Measurements from ENCODE around the gene UST. TPM values are rescaled to one million over a fixed set of nuclear protein-coding genes. Genes with fewer than 3 reads are reported as not detected.
A peak's percentile ranks its signal among the peaks of the same experiment; 100 is the strongest.
"Not testable (repeated sequence)": the region's sequence is repeated elsewhere in the genome, so short reads cannot be mapped to it uniquely, and the experiment has no call there.

The UST gene
- total and polyA plus RNA-seq, 2 experiments from 2014 or later, result 2.9 to 4.0 TPM

DNA sequence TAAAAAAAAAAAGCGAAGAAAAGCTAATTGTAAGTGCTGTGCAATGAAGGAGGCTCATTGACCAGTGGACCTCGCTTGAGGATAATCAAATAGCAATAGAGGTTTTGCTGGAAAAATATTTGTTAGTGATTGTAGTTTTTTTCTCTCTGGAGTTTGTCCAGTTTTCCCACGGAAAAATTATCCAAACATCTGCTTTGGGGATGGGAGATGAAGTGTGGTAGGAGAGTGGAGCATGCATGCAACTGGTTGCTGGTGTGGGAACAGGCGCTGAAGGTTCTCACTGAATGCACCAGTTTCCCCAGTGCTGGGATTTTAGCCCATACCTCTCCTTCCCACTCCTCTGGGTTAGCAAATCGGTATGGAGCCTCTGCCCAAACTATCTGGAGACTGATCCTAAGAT, 288.9 kb downstream of the UST start:
- Histone ChIP-seq H3K4me1 (ENCODE audit: low read depth) (peaks cover 4% of the 10 kb centered on the region), H3K4me3 (no peak overlapping the region), H3K27ac (no peak overlapping the region), H3K27me3 (no peaks in the 10 kb centered on the region), H3K9me3 (ENCODE audit: low read depth) (no peaks in the 10 kb centered on the region), H3K36me3 (no peaks in the 10 kb centered on the region)
- TF ChIP-seq, protein P1, sequence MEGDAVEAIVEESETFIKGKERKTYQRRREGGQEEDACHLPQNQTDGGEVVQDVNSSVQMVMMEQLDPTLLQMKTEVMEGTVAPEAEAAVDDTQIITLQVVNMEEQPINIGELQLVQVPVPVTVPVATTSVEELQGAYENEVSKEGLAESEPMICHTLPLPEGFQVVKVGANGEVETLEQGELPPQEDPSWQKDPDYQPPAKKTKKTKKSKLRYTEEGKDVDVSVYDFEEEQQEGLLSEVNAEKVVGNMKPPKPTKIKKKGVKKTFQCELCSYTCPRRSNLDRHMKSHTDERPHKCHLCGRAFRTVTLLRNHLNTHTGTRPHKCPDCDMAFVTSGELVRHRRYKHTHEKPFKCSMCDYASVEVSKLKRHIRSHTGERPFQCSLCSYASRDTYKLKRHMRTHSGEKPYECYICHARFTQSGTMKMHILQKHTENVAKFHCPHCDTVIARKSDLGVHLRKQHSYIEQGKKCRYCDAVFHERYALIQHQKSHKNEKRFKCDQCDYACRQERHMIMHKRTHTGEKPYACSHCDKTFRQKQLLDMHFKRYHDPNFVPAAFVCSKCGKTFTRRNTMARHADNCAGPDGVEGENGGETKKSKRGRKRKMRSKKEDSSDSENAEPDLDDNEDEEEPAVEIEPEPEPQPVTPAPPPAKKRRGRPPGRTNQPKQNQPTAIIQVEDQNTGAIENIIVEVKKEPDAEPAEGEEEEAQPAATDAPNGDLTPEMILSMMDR (IDR thresholded peaks at IDR 0.05; ENCODE audit: low read depth, low read length), result no peak
- DNase-seq (ENCODE audit: low read depth in 1 of 2, low spot score in 1 of 2), result no peak

DNA sequence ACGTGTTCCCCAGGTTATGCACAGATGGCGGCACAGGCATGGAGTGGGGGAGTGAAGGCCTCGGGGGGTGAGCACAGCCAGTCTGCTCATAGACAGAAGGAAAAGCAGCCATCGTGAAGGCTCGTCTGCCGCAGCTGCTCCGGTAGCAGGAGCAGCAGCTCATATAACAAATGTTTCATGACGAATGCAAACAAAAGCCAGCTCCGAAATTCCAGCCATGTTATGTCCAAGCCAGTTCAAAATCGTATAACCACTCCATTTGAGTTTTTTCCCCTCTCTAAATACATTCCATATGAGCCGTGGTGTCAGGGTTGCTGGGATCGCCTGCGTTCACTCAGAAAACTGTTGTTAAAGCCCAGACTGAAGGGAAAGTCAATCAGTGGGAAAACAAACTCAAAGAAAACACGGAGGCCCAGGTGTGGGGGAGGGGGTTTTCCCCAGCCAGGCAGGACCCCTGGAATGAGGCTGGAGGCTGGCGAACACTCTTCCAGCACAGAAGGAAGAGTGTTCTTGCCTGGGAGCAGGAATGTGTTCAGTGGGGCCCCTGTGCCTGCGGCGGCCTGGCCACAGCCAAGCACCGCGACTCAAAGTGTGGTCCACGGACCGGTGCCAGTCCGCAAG, 290.3 kb downstream of the UST start:
- DNase-seq (ENCODE audit: low read depth in 1 of 2, low spot score in 1 of 2), result peak in 1 of 2 donors; percentile 41
- TF ChIP-seq, protein P1 (IDR thresholded peaks at IDR 0.05; ENCODE audit: low read depth, low read length), result no peak

DNA sequence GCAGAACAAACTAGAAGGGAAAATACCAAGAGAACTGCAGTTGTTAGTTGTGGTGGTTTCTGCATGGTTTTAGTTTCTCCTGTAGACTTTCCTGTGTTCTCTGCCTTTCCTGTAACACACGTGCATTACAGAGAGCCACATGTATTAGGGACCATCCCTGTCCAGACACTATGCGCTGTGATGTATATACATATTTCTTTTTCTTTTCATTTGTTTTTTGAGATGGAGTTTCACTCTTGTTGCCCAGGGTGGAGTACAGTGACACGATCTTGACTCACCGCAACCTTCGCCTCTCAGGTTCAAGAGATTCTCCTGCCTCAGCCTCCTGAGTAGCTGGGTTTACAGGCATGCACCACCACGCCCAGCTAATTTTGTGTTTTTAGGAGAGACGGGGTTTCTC, 292.2 kb downstream of the UST start:
- not testable (repeated sequence) for H3K4me3 ChIP-seq; H3K27me3 ChIP-seq; H3K4me1 ChIP-seq (ENCODE audit: low read depth); H3K27ac ChIP-seq; DNase-seq (ENCODE audit: low read depth in 1 of 2, low spot score in 1 of 2); H3K9me3 ChIP-seq (ENCODE audit: low read depth); H3K36me3 ChIP-seq

More for the DNA sequence above, 290.3 kb downstream of the UST start:
- Histone ChIP-seq H3K9me3 (ENCODE audit: low read depth) (no peaks in the 10 kb centered on the region), H3K27ac (no peak overlapping the region), H3K36me3 (no peaks in the 10 kb centered on the region), H3K4me1 (ENCODE audit: low read depth) (peaks cover 4% of the 10 kb centered on the region), H3K27me3 (no peaks in the 10 kb centered on the region), H3K4me3 (no peak overlapping the region)

DNA sequence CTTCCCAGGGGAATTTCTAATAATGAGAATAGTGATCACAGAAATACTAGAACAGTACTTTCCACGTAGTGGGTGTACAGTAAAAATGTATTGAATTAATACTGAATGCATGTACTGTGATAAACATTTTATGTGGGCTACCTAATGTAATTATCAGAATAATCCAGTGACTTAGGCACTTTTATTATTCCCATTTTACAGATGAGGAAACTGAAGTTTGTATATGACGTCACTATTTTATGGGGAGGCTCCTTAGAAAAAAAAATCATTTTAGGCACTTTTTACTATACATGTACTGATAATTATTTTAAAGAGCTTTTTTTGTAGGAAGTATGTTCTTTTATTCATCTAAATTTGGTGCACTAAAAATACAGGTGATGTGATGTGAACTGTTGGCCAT, 295.1 kb downstream of the UST start:
- TF ChIP-seq, protein P1 (IDR thresholded peaks at IDR 0.05; ENCODE audit: low read depth, low read length), result no peak
- Histone ChIP-seq H3K27me3 (no peaks in the 10 kb centered on the region), H3K9me3 (ENCODE audit: low read depth) (no peaks in the 10 kb centered on the region), H3K36me3 (no peaks in the 10 kb centered on the region), H3K27ac (no peak overlapping the region), H3K4me1 (ENCODE audit: low read depth) (no peaks in the 10 kb centered on the region), H3K4me3 (no peak overlapping the region)
- no peak for DNase-seq (ENCODE audit: low read depth in 1 of 2, low spot score in 1 of 2)

DNA sequence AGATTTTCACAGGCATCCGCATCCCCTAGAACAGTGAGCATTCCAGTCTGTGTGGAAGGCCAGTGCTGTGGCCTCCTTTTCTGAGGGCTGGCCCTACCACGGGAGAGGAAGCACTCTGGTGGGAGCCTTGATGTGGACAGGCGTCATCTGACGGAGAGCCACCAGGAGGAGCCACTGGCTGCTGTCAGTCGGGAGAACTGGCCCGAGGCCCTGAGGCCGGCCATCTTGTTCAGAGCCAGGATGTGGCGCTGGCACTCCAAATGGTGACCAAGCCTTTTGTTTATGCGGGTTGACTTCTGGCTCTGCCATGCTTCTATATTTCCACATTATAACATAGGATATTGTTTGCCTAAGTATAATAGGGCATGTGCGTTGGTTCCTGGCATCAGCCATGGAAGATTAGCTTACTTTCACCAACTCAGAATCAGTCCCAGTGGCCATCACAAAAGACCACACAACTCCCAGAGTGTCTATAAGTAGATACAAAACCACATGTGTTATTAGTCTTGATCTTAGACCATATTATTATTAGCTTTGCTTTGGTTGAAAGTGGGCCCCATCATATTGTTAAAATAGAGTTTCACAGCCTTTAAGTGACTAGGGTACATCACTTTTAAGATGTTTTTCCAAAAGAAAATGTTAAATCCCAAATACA, 296.8 kb downstream of the UST start:
- Histone ChIP-seq H3K9me3 (ENCODE audit: low read depth) (no peaks in the 10 kb centered on the region), H3K27ac (no peak overlapping the region), H3K27me3 (no peaks in the 10 kb centered on the region), H3K4me3 (no peak overlapping the region), H3K36me3 (no peaks in the 10 kb centered on the region), H3K4me1 (ENCODE audit: low read depth) (no peaks in the 10 kb centered on the region)
- no peak for DNase-seq (ENCODE audit: low read depth in 1 of 2, low spot score in 1 of 2)
- TF ChIP-seq, protein P1 (IDR thresholded peaks at IDR 0.05; ENCODE audit: low read depth, low read length), result peak; percentile 25

DNA sequence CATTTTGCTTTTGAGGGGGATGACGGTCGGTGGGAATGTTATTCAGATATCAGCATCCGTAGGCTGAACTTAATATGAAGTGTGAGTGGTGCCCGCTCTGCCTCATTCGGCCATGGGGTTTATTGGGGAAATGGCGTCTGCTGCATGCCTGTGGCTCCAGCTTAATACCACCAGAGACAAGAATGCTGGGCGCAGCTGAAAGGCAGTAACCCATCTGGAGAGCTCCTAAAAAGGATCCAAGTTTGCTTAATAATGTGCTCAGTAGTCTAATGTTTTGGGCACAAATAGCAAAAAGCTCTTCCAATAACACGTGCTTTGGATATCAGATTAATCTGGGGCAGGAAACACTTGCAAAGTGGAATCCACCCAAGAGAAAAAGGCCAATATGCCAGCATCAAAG, 297.7 kb downstream of the UST start:
- TF ChIP-seq, protein P1 (IDR thresholded peaks at IDR 0.05; ENCODE audit: low read depth, low read length), result no peak
- Histone ChIP-seq H3K4me3 (no peak overlapping the region), H3K27me3 (no peaks in the 10 kb centered on the region), H3K27ac (no peak overlapping the region), H3K4me1 (ENCODE audit: low read depth) (no peaks in the 10 kb centered on the region), H3K9me3 (ENCODE audit: low read depth) (no peaks in the 10 kb centered on the region), H3K36me3 (no peaks in the 10 kb centered on the region)
- no peak for DNase-seq (ENCODE audit: low read depth in 1 of 2, low spot score in 1 of 2)

Measured in cardiac muscle cell (in vitro differentiated cells and primary cell).